ENCODE data around the gene TMEM82. TPM values are rescaled to one million over a fixed set of nuclear protein-coding genes. Genes with fewer than 3 reads are reported as not detected.

TMEM82 gene
- total and polyA plus RNA-seq, 2 donors from 2014 or later, result 2.0 to 25.4 TPM

DNA sequence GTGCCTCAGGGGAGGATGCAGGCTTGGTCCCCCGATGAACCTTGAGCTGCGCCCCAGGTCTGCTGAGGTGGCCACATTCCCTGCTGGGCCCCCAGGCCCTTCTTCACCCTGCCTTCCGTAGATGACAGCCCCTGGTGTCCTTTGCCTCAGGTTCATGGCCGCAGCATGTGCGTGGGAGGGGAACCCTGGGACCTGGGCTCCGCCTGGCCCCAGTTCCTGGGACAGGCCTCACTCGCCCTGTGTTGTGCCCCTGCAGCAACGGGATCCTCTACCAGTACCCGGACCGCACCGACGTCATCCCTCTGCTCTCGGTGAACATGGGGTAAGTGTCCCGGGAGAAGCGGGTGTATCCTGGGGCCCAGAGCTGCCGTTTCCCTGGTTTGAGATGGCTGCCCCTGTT, 11.4 kb upstream of the TMEM82 start:
- no peak overlapping the region for H3K27ac ChIP-seq (ENCODE audit: low read depth in 2 of 2, low read length in 2 of 2)
- H3K9ac ChIP-seq (ENCODE audit: low read length in 3 of 3), result no peak overlapping the region
- intact Hi-C loops (cut with DNase I), result no loop called here

DNA sequence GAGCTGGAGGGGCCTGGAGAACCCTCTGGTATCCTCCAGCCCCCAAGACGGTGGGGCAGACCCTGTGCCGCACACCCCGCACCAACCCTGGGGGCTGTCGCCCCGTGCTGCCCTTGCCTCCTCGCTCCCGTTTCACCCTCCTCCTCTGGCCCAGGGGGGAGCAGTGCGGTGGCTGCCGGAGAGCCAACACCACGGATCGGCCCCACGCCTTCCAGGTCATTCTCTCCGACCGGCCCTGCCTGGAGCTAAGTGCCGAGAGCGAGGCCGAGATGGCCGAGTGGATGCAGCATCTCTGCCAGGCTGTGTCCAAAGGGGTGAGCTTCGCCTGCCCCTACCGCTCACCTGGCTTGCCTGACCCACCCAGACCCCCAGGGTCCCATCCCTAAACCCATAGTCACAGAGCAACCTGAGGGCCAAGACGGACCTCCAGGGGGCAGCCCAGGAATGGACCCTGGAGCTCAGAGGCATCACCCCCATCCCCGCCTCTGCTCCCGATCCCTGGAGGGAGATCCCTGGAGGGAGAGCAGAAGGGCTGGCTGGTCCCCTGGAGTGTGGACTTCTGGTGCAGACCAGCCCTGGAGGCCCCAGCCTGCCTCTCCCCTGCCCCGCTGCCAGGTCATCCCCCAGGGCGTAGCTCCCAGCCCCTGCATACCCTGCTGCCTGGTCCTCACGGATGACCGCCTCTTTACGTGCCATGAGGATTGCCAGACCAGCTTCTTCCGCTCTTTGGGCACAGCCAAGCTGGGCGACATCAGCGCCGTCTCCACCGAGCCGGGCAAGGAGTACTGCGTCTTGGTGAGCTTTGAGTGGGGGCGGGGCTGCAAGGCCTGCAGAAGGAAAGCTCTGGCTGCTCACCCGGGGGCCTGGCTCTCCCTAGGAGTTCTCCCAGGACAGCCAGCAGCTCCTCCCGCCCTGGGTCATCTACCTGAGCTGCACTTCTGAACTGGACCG, 10.3 kb upstream of the TMEM82 start:
- Histone ChIP-seq H3K27ac (ENCODE audit: low read depth in 2 of 2, low read length in 2 of 2) (no peak overlapping the region), H3K36me3 (ENCODE audit: control insufficient read depth in 2 of 3, insufficient read depth in 3 of 3, low read length in 3 of 3) (peaks cover 0 to 43% (median 17%) of the 10 kb centered on the region in 3 donors), H3K9me3 (ENCODE audit: control insufficient read depth in 2 of 3, insufficient read depth in 1 of 3, low read length in 3 of 3) (no peaks in the 10 kb centered on the region), H3K4me1 (ENCODE audit: control insufficient read depth in 2 of 3, insufficient read depth in 2 of 3, low read depth in 1 of 3, low read length in 3 of 3) (peaks cover 0 to 16% (median 14%) of the 10 kb centered on the region in 3 donors), H3K4me3 (ENCODE audit: low read length in 3 of 3) (no peak overlapping the region), H3K9ac (ENCODE audit: low read length in 3 of 3) (no peak overlapping the region), H3K27me3 (ENCODE audit: control insufficient read depth, insufficient read depth, low read length) (no peaks in the 10 kb centered on the region)
- no peak for TF ChIP-seq CTCF (IDR thresholded peaks at IDR 0.05; ENCODE audit: borderline replicate concordance, extremely low read depth, insufficient read depth)
- FAIRE-seq (no peak), DNase-seq (no peak)
- intact Hi-C loops (cut with DNase I), result no loop called here

More for the DNA sequence above, 11.4 kb upstream of the TMEM82 start:
- Histone ChIP-seq H3K9me3 (ENCODE audit: control insufficient read depth in 2 of 3, insufficient read depth in 1 of 3, low read length in 3 of 3) (no peaks in the 10 kb centered on the region), H3K4me1 (ENCODE audit: control insufficient read depth in 2 of 3, insufficient read depth in 2 of 3, low read depth in 1 of 3, low read length in 3 of 3) (peaks cover 0 to 10% (median 6%) of the 10 kb centered on the region in 3 donors), H3K27me3 (ENCODE audit: control insufficient read depth, insufficient read depth, low read length) (no peaks in the 10 kb centered on the region), H3K4me3 (ENCODE audit: low read length in 3 of 3) (no peak overlapping the region), H3K36me3 (ENCODE audit: control insufficient read depth in 2 of 3, insufficient read depth in 3 of 3, low read length in 3 of 3) (peaks cover 0 to 53% (median 19%) of the 10 kb centered on the region in 3 donors)
- FAIRE-seq (no peak), DNase-seq (no peak)
- TF ChIP-seq CTCF (IDR thresholded peaks at IDR 0.05; ENCODE audit: borderline replicate concordance, extremely low read depth, insufficient read depth), result no peak

DNA sequence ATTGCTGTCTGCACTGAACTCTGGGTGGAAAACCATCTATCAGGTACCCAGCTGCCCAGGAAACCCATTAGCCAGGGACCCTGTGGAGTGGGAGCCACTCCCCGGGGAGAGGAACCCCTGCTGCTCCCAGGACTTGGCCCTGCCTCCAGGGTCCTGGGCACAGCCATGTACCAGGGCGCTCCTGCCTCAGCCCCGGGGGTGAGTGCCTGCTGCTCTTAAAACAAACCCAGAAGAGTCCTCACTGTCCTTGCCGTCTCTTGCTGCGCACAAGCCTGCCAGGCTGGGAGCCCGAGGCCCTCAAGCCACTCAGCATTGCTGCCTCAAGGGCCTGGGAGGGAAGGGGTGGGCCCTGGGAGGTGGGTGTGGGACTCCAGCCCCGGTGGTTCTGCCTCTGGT, 9.6 kb upstream of the TMEM82 start:
- H3K4me3 ChIP-seq (ENCODE audit: low read length in 3 of 3), result no peak overlapping the region
- FAIRE-seq (no peak), DNase-seq (no peak)
- H3K9ac ChIP-seq (ENCODE audit: low read length in 3 of 3), result no peak overlapping the region
- no peaks in the 10 kb centered on the region for H3K27me3 ChIP-seq (ENCODE audit: control insufficient read depth, insufficient read depth, low read length)
- intact Hi-C loops (cut with DNase I), result no loop called here
- peaks cover 0 to 18% (median 14%) of the 10 kb centered on the region in 3 donors for H3K4me1 ChIP-seq (ENCODE audit: control insufficient read depth in 2 of 3, insufficient read depth in 2 of 3, low read depth in 1 of 3, low read length in 3 of 3)
- no peaks in the 10 kb centered on the region for H3K9me3 ChIP-seq (ENCODE audit: control insufficient read depth in 2 of 3, insufficient read depth in 1 of 3, low read length in 3 of 3)
- no peak overlapping the region for H3K27ac ChIP-seq (ENCODE audit: low read depth in 2 of 2, low read length in 2 of 2)
- no peak for TF ChIP-seq CTCF (IDR thresholded peaks at IDR 0.05; ENCODE audit: borderline replicate concordance, extremely low read depth, insufficient read depth)
- H3K36me3 ChIP-seq (ENCODE audit: control insufficient read depth in 2 of 3, insufficient read depth in 3 of 3, low read length in 3 of 3), result peaks cover 0 to 36% (median 13%) of the 10 kb centered on the region in 3 donors
